Osteocyte (in vitro differentiated cells): ENCODE measurements around the gene ARHGEF25. TPM values are rescaled to one million over a fixed set of nuclear protein-coding genes. Genes with fewer than 3 reads are reported as not detected.

Source experiments
- DNase-seq: peaks from one replicate; pipeline ENCODE4 v3.0.0; 2021; ENCODE audit warnings: mixed read lengths; ENCODE audit not compliant: unreplicated experiment; ENCODE audit errors: extremely low spot score
- H3K27ac Mint-ChIP-seq: one replicate; pipeline ENCODE4 v1.8.0; 2021; ENCODE audit warnings: mild to moderate bottlenecking, mixed read lengths; ENCODE audit not compliant: unreplicated experiment
- H3K27me3 Mint-ChIP-seq: one replicate; pipeline ENCODE4 v1.8.0; 2021; ENCODE audit warnings: mixed read lengths; ENCODE audit not compliant: unreplicated experiment
- H3K36me3 Mint-ChIP-seq: one replicate; pipeline ENCODE4 v1.8.0; 2021; ENCODE audit warnings: mixed read lengths; ENCODE audit not compliant: unreplicated experiment
- H3K4me1 Mint-ChIP-seq: one replicate; pipeline ENCODE4 v1.8.0; 2021; ENCODE audit warnings: mixed read lengths; ENCODE audit not compliant: unreplicated experiment
- H3K4me3 Mint-ChIP-seq: one replicate; pipeline ENCODE4 v1.8.0; 2021; ENCODE audit warnings: mild to moderate bottlenecking, moderate library complexity, mixed read lengths; ENCODE audit not compliant: unreplicated experiment
- H3K9me3 Mint-ChIP-seq: one replicate; pipeline ENCODE4 v1.8.0; 2021; ENCODE audit warnings: mixed read lengths; ENCODE audit not compliant: unreplicated experiment
- CTCF ChIP-seq: fragments of 200-600 bp; sonication (generic); IDR thresholded peaks from 2 replicates; pipeline ENCODE4 v1.5.0; 2021; ENCODE audit warnings: antibody characterized with exemption, mild to moderate bottlenecking, moderate library complexity
- total RNA-seq: library from RNA; stranded (reverse); gene quantifications from 2 replicates; pipeline ENCODE4 v1.2.1, GENCODE V29; 2021

Gene ARHGEF25
- total RNA-seq, 1 donor from 2014 or later = 27.6 TPM

- TF ChIP-seq CTCF = no peak
- Mint-ChIP-seq H3K4me1 (peaks cover 19% of the 10 kb centered on the region), H3K4me3 (peak overlapping the region; percentile 87)
Observed at GRCh38 chr12:57591782-57592325, 19.4 kb upstream of the ARHGEF25 start.

GRCh38 chr12:57592551-57593165 is 18.6 kb upstream of the ARHGEF25 start:
- Mint-ChIP-seq H3K36me3 (peaks cover 22% of the 10 kb centered on the region), H3K4me3 (peak overlapping the region; percentile 87), H3K27me3 (no peaks in the 10 kb centered on the region), H3K4me1 (peaks cover 19% of the 10 kb centered on the region), H3K27ac (no peak overlapping the region), H3K9me3 (no peaks in the 10 kb centered on the region)
- no peak for DNase-seq
- TF ChIP-seq CTCF = no peak

More at GRCh38 chr12:57591782-57592325, 19.4 kb upstream of the ARHGEF25 start:
- Mint-ChIP-seq H3K27me3 (no peaks in the 10 kb centered on the region), H3K36me3 (peaks cover 17% of the 10 kb centered on the region), H3K9me3 (no peaks in the 10 kb centered on the region), H3K27ac (peak overlapping the region; percentile 86)
- DNase-seq = no peak

- Mint-ChIP-seq H3K27ac (no peak overlapping the region), H3K36me3 (peaks cover 24% of the 10 kb centered on the region), H3K4me1 (peaks cover 19% of the 10 kb centered on the region), H3K4me3 (no peak overlapping the region), H3K9me3 (no peaks in the 10 kb centered on the region), H3K27me3 (no peaks in the 10 kb centered on the region)
- TF ChIP-seq CTCF = no peak
- DNase-seq = no peak
Observed at GRCh38 chr12:57593187-57593586, 18.0 kb upstream of the ARHGEF25 start.

GRCh38 chr12:57600395-57600794 is 10.8 kb upstream of the ARHGEF25 start:
- no peak overlapping the region for H3K4me3 Mint-ChIP-seq
- no peak for DNase-seq
- H3K36me3 Mint-ChIP-seq = peaks cover 54% of the 10 kb centered on the region
- TF ChIP-seq CTCF = no peak
- H3K27ac Mint-ChIP-seq = no peak overlapping the region
- no peaks in the 10 kb centered on the region for H3K27me3 Mint-ChIP-seq
- no peaks in the 10 kb centered on the region for H3K9me3 Mint-ChIP-seq
- peaks cover 20% of the 10 kb centered on the region for H3K4me1 Mint-ChIP-seq

- Mint-ChIP-seq H3K4me1 (peaks cover 25% of the 10 kb centered on the region), H3K4me3 (no peak overlapping the region), H3K27ac (no peak overlapping the region), H3K27me3 (peaks cover 2% of the 10 kb centered on the region), H3K9me3 (no peaks in the 10 kb centered on the region), H3K36me3 (peaks cover 41% of the 10 kb centered on the region)
- DNase-seq = no peak
- TF ChIP-seq CTCF = no peak
Observed at GRCh38 chr12:57602544-57602943, 8.7 kb upstream of the ARHGEF25 start.
